ENCODE data around the gene G6PC3. TPM values are rescaled to one million over a fixed set of nuclear protein-coding genes. Genes with fewer than 3 reads are reported as not detected.
A peak's percentile ranks its signal among the peaks of the same experiment; 100 is the strongest.
"Not testable (repeated sequence)": the region's sequence is repeated elsewhere in the genome, so short reads cannot be mapped to it uniquely, and the experiment has no call there.

The G6PC3 gene, protein sequence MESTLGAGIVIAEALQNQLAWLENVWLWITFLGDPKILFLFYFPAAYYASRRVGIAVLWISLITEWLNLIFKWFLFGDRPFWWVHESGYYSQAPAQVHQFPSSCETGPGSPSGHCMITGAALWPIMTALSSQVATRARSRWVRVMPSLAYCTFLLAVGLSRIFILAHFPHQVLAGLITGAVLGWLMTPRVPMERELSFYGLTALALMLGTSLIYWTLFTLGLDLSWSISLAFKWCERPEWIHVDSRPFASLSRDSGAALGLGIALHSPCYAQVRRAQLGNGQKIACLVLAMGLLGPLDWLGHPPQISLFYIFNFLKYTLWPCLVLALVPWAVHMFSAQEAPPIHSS
- 10 to 100 TPM; 22.2 to 29.8 (median 25.9) TPM for total RNA-seq
- polyA plus RNA-seq = 10 to 100 TPM in 1 of 3 donors, 1 to 10 TPM in 2; 8.4 to 45.5 (median 9.7) TPM

DNA sequence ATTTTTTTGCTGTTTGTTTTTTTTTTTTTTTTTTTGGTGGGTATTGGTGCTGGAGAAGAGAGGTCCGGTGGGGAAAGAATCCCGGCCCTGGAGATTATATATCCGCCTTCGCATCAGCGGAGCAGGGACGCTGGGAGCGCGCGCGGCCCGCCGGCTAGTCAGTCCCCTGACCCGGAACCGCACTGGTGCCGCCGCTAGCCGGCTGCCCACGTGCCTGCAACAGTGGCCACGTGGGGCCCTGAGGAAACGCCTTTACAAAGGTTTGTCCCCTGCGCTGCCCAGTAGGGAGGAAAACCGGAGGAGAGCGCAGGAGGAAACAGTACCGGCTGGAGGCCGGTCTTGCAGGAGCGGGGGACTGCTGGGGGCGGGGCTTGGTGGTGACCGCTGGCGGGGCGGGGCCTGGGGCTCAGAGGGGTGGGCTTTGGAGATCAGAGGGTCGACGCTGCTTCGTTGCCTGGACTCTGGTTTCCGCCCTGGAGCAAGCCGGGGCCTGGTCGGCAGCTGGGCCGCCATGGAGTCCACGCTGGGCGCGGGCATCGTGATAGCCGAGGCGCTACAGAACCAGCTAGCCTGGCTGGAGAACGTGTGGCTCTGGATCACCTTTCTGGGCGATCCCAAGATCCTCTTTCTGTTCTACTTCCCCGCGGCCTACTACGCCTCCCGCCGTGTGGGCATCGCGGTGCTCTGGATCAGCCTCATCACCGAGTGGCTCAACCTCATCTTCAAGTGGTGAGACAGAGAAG is at the start of gene G6PC3:
TSS of gene G6PC3 (plus strand) at position 281 of the 743 bp plus-strand sequence. CDS start at position 512, 231 bp downstream.
- Histone ChIP-seq H3K4me3 (peak within 1 kb of the TSS; percentile 67 to 73 (median 72)), H3K4me1 (peaks cover 0 to 47% (median 41%) of the 10 kb centered on the region in 4 donors), H3K36me3 (peaks cover 11 to 19% (median 14%) of the 10 kb centered on the region in 4 donors), H3K27ac (peak within 1 kb of the TSS; percentile 90 to 96 (median 94)), H3K9me3 (no peaks in the 10 kb centered on the region), H3K27me3 (no peaks in the 10 kb centered on the region)
- TF ChIP-seq POLR2AphosphoS5 (IDR thresholded peaks at IDR 0.05) (peak; percentile 84 to 97 (median 93)), POLR2A (IDR thresholded peaks at IDR 0.05) (peak; percentile 61 to 75), EP300 (IDR thresholded peaks at IDR 0.05) (peak in 1 of 4 donors; percentile 87)
- TF ChIP-seq, protein P1, sequence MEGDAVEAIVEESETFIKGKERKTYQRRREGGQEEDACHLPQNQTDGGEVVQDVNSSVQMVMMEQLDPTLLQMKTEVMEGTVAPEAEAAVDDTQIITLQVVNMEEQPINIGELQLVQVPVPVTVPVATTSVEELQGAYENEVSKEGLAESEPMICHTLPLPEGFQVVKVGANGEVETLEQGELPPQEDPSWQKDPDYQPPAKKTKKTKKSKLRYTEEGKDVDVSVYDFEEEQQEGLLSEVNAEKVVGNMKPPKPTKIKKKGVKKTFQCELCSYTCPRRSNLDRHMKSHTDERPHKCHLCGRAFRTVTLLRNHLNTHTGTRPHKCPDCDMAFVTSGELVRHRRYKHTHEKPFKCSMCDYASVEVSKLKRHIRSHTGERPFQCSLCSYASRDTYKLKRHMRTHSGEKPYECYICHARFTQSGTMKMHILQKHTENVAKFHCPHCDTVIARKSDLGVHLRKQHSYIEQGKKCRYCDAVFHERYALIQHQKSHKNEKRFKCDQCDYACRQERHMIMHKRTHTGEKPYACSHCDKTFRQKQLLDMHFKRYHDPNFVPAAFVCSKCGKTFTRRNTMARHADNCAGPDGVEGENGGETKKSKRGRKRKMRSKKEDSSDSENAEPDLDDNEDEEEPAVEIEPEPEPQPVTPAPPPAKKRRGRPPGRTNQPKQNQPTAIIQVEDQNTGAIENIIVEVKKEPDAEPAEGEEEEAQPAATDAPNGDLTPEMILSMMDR (IDR thresholded peaks at IDR 0.05) = no peak
- intact Hi-C loops (cut with DNase I) = loop anchor here (2.0 kb wide), 3 partner anchors 38 to 56 kb away; partner anchors contain the start of genes HDAC5 and TMEM101
- 0% methylated on average over 53 of the region's 53 CpGs for WGBS, 2 donors
- DNase-seq = peak; percentile 98

DNA sequence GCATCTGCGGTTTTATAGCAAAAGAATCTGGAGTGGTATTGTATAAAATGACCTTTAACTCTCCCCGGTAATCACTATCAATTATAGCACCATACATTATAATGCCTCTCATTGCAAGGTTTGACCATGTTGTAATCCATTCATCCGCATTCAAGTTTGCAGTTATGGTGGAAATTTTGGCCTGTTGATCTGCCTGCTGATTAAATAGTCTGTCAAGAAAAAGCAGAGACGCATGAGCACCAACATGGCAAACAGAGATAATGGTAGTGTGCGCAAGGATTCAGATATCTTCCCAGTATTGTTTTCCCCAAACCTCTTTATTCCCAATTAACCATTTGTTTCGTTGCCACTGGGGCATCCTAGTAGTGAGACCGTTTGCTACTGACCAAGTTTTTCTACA is 49.3 kb upstream of the G6PC3 start:
- DNase-seq; H3K27ac ChIP-seq; H3K4me3 ChIP-seq; H3K27me3 ChIP-seq; intact Hi-C loops (cut with DNase I); H3K4me1 ChIP-seq; H3K9me3 ChIP-seq: not testable (repeated sequence)
- 95% methylated on average over 7 of the region's 7 CpGs for WGBS, 2 donors
- H3K36me3 ChIP-seq = peaks cover 0 to 13% (median 3%) of the 10 kb centered on the region in 4 donors

- intact Hi-C loops (cut with DNase I) = no loop called here
- Histone ChIP-seq H3K27me3 (no peaks in the 10 kb centered on the region), H3K4me3 (no peak overlapping the region), H3K4me1 (no peaks in the 10 kb centered on the region), H3K27ac (no peak overlapping the region), H3K9me3 (no peaks in the 10 kb centered on the region), H3K36me3 (peaks cover 0 to 13% (median 3%) of the 10 kb centered on the region in 4 donors)
- no peak for DNase-seq
- WGBS, 2 donors = 96 to 97% methylated on average over 2 of the region's 2 CpGs
- no peak for TF ChIP-seq EP300 (IDR thresholded peaks at IDR 0.05)
- TF ChIP-seq POLR2A (IDR thresholded peaks at IDR 0.05) = no peak
- no peak for TF ChIP-seq POLR2AphosphoS5 (IDR thresholded peaks at IDR 0.05)
- TF ChIP-seq, protein P1 (IDR thresholded peaks at IDR 0.05) = no peak
Observed at GRCh38 chr17:44022246-44022645, 48.3 kb upstream of the G6PC3 start.

GRCh38 chr17:44023545-44024270 is 46.8 kb upstream of the G6PC3 start:
- intact Hi-C loops (cut with DNase I) = no loop called here
- no peak overlapping the region for H3K4me3 ChIP-seq
- no peaks in the 10 kb centered on the region for H3K27me3 ChIP-seq
- no peak overlapping the region for H3K27ac ChIP-seq
- no peaks in the 10 kb centered on the region for H3K9me3 ChIP-seq
- TF ChIP-seq POLR2A (IDR thresholded peaks at IDR 0.05) (no peak), POLR2AphosphoS5 (IDR thresholded peaks at IDR 0.05) (no peak), EP300 (IDR thresholded peaks at IDR 0.05) (no peak)
- TF ChIP-seq, protein P1 (IDR thresholded peaks at IDR 0.05) = no peak
- DNase-seq = no peak
- peaks cover 0 to 13% (median 5%) of the 10 kb centered on the region in 4 donors for H3K36me3 ChIP-seq
- WGBS, 2 donors = 94 to 95% methylated on average over 22 of the region's 22 CpGs
- H3K4me1 ChIP-seq = no peaks in the 10 kb centered on the region

All from sigmoid colon (tissue), 7 donors.